HepG2 (cell line): ENCODE measurements around the gene VAPB. TPM values are rescaled to one million over a fixed set of nuclear protein-coding genes. Genes with fewer than 3 reads are reported as not detected.

ENCODE experiments used
- ATAC-seq: fragments of 200-7000 bp; cut with Tn5 transposase; 3 replicates; pipeline ENCODE4 v1.9.1; 2020; ENCODE audit warnings: mild to moderate bottlenecking, moderate library complexity
- BruUV-seq: library from RNA; stranded (reverse); fragments of 400-500 nt; replicated peaks from 2 replicates; lab custom pipeline; 2021; lab: Mats Ljungman, UMichigan
- CTCF ChIA-PET: fragments of 300-600 bp; formaldehyde crosslinking; extraction: SDS; loops from one replicate; lab custom pipeline; 2021; ENCODE audit warnings: low total read pairs, inconsistent platforms, low intra/inter-chr PET ratio; lab: Yijun Ruan, JAX
- POLR2A ChIA-PET: fragments of 350-600 bp; sonication (Branson Sonifier 250); formaldehyde crosslinking; loops from one replicate; lab custom pipeline; 2020; ENCODE audit warnings: antibody characterized with exemption, inconsistent platforms; lab: Yijun Ruan, JAX
- DNase-seq: peaks from one replicate; pipeline ENCODE4 v3.0.0-alpha.2; 2015; ENCODE audit warnings: low spot score
- FAIRE-seq: peaks from 3 replicates; lab custom pipeline; 2011; peaks lifted over from hg19 to GRCh38; lab: Jason Lieb, UNC
- H2AFZ ChIP-seq: one replicate; pipeline ENCODE4 v1.6.1; 2011; ENCODE audit warnings: low read length, inconsistent platforms
- H3K27ac ChIP-seq: fragments of 300-600 bp; 3 replicates; pipeline ENCODE4 v1.8.0; 2011; ENCODE audit warnings: mixed run types, mild to moderate bottlenecking, mixed read lengths, low read length, inconsistent platforms; ENCODE audit not compliant: insufficient read depth; ENCODE audit errors: extremely low read length
- H3K27me3 ChIP-seq, 2 experiments: fragments of 200-600 bp in 1 of 2; 2 replicates in 1 of 2; 3 replicates in 1 of 2; pipeline versions ENCODE4 v1.6.0 to v1.8.0; 2011; ENCODE audit warnings: low read length in 2 of 2, mild to moderate bottlenecking in 2 of 2, moderate library complexity in 2 of 2, inconsistent platforms in 1 of 2; ENCODE audit not compliant: insufficient read depth in 2 of 2, control insufficient read depth in 1 of 2
- H3K36me3 ChIP-seq, 2 experiments: fragments of 200-600 bp in 1 of 2; replicated peaks in 1 of 2; 2 replicates in 1 of 2; 3 replicates in 1 of 2; pipeline versions ENCODE4 v1.5.1 to v1.8.0; 2011; ENCODE audit warnings: low read length in 2 of 2, inconsistent platforms in 1 of 2; ENCODE audit not compliant: insufficient read depth in 2 of 2, control insufficient read depth in 1 of 2
- H3K4me1 ChIP-seq: 2 replicates; pipeline ENCODE4 v1.5.1; 2012; ENCODE audit warnings: low read length, inconsistent platforms; ENCODE audit not compliant: insufficient read depth
- H3K4me2 ChIP-seq: 2 replicates; pipeline ENCODE4 v1.6.0; 2011; ENCODE audit warnings: low read depth, low read length, inconsistent platforms
- H3K4me3 ChIP-seq, 3 experiments: fragments of 200-600 bp in 1 of 3; sonication (generic), shearing (Covaris generic) in 1 of 3; replicated peaks in 1 of 3; 2 replicates each; pipeline ENCODE4 v1.5.1; 2011 to 2016; ENCODE audit warnings: low read length in 3 of 3, inconsistent platforms in 2 of 3, low read depth in 2 of 3, mild to moderate bottlenecking in 2 of 3, control low read depth in 1 of 3, mixed read lengths in 1 of 3; ENCODE audit not compliant: insufficient read depth in 1 of 3
- H3K79me2 ChIP-seq: one replicate; pipeline ENCODE4 v1.6.1; 2011; ENCODE audit warnings: low read length, inconsistent platforms; ENCODE audit not compliant: insufficient read depth
- H3K9ac ChIP-seq: 2 replicates; pipeline ENCODE4 v1.6.0; 2011; ENCODE audit warnings: mild to moderate bottlenecking, low read depth, low read length, inconsistent platforms; ENCODE audit not compliant: insufficient read depth
- H3K9me3 ChIP-seq: 2 replicates; pipeline ENCODE4 v1.5.1; 2012; ENCODE audit warnings: mild to moderate bottlenecking, low read length
- H4K20me1 ChIP-seq: 2 replicates; pipeline ENCODE4 v1.6.0; 2011; ENCODE audit warnings: inconsistent platforms, mild to moderate bottlenecking, low read length, moderate library complexity; ENCODE audit not compliant: insufficient read depth
- AGO2 ChIP-seq: fragments of 200-400 bp; formaldehyde crosslinking; optimal IDR thresholded peaks from 2 replicates; pipeline ENCODE3; 2017; ENCODE audit warnings: mild to moderate bottlenecking, low read depth, low read length, moderate library complexity
- ARID2 ChIP-seq: sonication (generic); formaldehyde crosslinking; IDR thresholded peaks from 2 replicates; pipeline ENCODE4 v1.8.1; 2022; ENCODE audit warnings: mild to moderate bottlenecking, missing genetic modification reagents, borderline replicate concordance
- ASH2L ChIP-seq: fragments of 300-600, 200-600 bp; sonication (generic); IDR thresholded peaks from 2 replicates; pipeline ENCODE4 v1.7.0; 2017; ENCODE audit warnings: low read depth, mild to moderate bottlenecking, moderate library complexity, mixed read lengths, low read length; ENCODE audit not compliant: insufficient read length
- ATRX ChIP-seq: sonication (generic); formaldehyde crosslinking; IDR thresholded peaks from 2 replicates; pipeline ENCODE4 v1.4.0; 2020; ENCODE audit warnings: missing genetic modification reagents, borderline replicate concordance
- CBFB ChIP-seq: sonication (generic); formaldehyde crosslinking; IDR thresholded peaks from 2 replicates; pipeline ENCODE4 v1.4.0; 2020; ENCODE audit warnings: missing genetic modification reagents
- GPN1 ChIP-seq: sonication (generic); formaldehyde crosslinking; IDR thresholded peaks from 2 replicates; pipeline ENCODE4 v1.5.1; 2020; ENCODE audit warnings: missing genetic modification reagents, borderline replicate concordance
- KLF12 ChIP-seq: sonication (generic); formaldehyde crosslinking; IDR thresholded peaks from 2 replicates; pipeline ENCODE4 v1.4.0; 2020; ENCODE audit warnings: missing genetic modification reagents, borderline replicate concordance
- MTF1 ChIP-seq: sonication (generic); formaldehyde crosslinking; IDR thresholded peaks from 2 replicates; pipeline ENCODE4 v1.5.0; 2020; ENCODE audit warnings: missing genetic modification reagents
- TCF7L2 ChIP-seq: IDR thresholded peaks from 2 replicates; pipeline ENCODE4 v1.6.1; 2011; ENCODE audit warnings: mild to moderate bottlenecking, low read depth, low read length, moderate library complexity
- ZNF773 ChIP-seq: sonication (generic); formaldehyde crosslinking; IDR thresholded peaks from 2 replicates; pipeline ENCODE4 v1.4.0; 2020; ENCODE audit warnings: missing genetic modification reagents, borderline replicate concordance
- ZNF782 ChIP-seq: sonication (generic); formaldehyde crosslinking; IDR thresholded peaks from 2 replicates; pipeline ENCODE4 v1.4.0; 2020; ENCODE audit warnings: missing genetic modification reagents, mild to moderate bottlenecking, borderline replicate concordance
- ZSCAN12 ChIP-seq: sonication (generic); formaldehyde crosslinking; IDR thresholded peaks from 2 replicates; pipeline ENCODE4 v1.9.0; 2021; ENCODE audit warnings: mild to moderate bottlenecking, missing genetic modification reagents
- WGBS: methylation state at CpG from one replicate; pipeline ENCODE4 v1.1.6; 2017; ENCODE audit warnings: low lambda C conversion rate; 5-methylcytosine and 5-hydroxymethylcytosine counted together
- in situ Hi-C: cut with HindIII; loops from 2 replicates; pipeline ENCODE4 v1.10.0; 2017; ENCODE audit warnings: low pct_unique_long_range_greater_than_20kb; ENCODE audit not compliant: extremely low pct_ligation_motif_present
- intact Hi-C: fragments of 100-400 bp; cut with micrococcal nuclease; formaldehyde crosslinking; loops from one replicate; pipeline ENCODE4 v1.10.0; 2022; ENCODE audit not compliant: unreplicated experiment
- polyA plus RNA-seq, 8 experiments: library from polyadenylated mRNA; depleted of rRNA in 3 of 8; stranded (reverse) in 7 of 8; unstranded in 1 of 8; fragments of >200 nt; fragmentation: Illumina TruSeq in 4 of 8; extraction: Trizol in 4 of 8; gene quantifications; 2 replicates each; pipeline versions ENCODE4 v1.2.1 to v1.2.3, GENCODE V29; 2011 to 2016; ENCODE audit warnings: low read depth in 4 of 8, missing spikeins in 1 of 8, mixed read lengths in 1 of 8; ENCODE audit not compliant: insufficient read depth in 1 of 8
- total RNA-seq, 5 experiments: library from RNA; depleted of rRNA; stranded (reverse); fragments of >200 nt; fragmentation: Illumina TruSeq; extraction: Trizol; gene quantifications; 2 replicates each; pipeline ENCODE4 v1.2.3, GENCODE V29; 2016; ENCODE audit warnings: low read depth in 1 of 5
- TF ChIP-seq, protein P1 (sequence below): IDR thresholded peaks from 2 replicates; pipeline ENCODE4 v1.6.1; 2016; ENCODE audit warnings: mild to moderate bottlenecking, missing biosample characterization, missing genetic modification reagents
- TF ChIP-seq, protein P2 (sequence below): sonication (generic); formaldehyde crosslinking; conservative IDR thresholded peaks from 2 replicates; pipeline ENCODE4 v1.8.0; 2022; ENCODE audit warnings: low read depth, missing genetic modification reagents
- TF ChIP-seq, protein P3 (sequence below): sonication (generic); formaldehyde crosslinking; conservative IDR thresholded peaks from 2 replicates; pipeline ENCODE4 v1.4.0; 2020; ENCODE audit warnings: missing genetic modification reagents

VAPB gene
- total and polyA plus RNA-seq, 2 of the 13 experiments (the other 11 are each of a cell fraction or from before 2014, with no cell fraction given) = 18.6 to 48.5 TPM

DNA sequence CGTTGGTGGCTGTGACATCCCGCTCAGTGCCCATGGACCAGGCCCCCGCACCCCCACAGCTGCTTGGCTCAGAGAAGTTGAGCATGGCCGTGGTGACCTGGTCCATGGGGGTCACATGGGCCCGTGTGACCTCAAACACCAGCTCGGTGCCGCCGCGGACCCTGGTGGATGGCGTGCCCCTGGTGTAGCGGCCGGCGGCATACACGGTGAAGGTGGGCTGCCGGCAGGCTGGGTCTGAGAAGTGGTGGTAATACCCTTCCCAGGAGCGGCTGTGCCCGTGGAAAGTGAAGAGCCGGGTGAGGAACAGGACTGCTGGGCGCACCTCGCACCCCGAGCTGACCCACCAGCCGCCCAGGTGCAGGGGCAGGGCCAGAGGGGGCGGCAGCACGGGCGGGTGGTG, 72.1 kb downstream of the VAPB start:
- in situ Hi-C loops (no loop called here), intact Hi-C loops (no loop called here)
- DNase-seq = no peak
- peak; percentile 69 for TF ChIP-seq AGO2
- no peak for TF ChIP-seq MTF1 (CRISPR knock-in tag)
- TF ChIP-seq, all 625 proteins: peak for 1
- no peak overlapping the region for H2AFZ ChIP-seq
- H3K79me2 ChIP-seq = no peaks in the 10 kb centered on the region
- no peak overlapping the region for H3K4me3 ChIP-seq
- H3K27me3 ChIP-seq = no peaks in the 10 kb centered on the region
- no peak overlapping the region for H3K4me2 ChIP-seq
- BruUV-seq = no TSS peak
- ChIA-PET CTCF (no interaction called here), POLR2A (no interaction called here)
- no peaks in the 10 kb centered on the region for H3K4me1 ChIP-seq
- no peaks in the 10 kb centered on the region for H3K9me3 ChIP-seq
- FAIRE-seq = no peak
- H3K36me3 ChIP-seq = no peaks in the 10 kb centered on the region
- H4K20me1 ChIP-seq = no peaks in the 10 kb centered on the region
- H3K9ac ChIP-seq = no peak overlapping the region
- H3K27ac ChIP-seq = no peak overlapping the region
- 78% methylated on average over 23 of the region's 25 CpGs for WGBS
- ATAC-seq = no peak; the same call in 2 of the 3 replicates

DNA sequence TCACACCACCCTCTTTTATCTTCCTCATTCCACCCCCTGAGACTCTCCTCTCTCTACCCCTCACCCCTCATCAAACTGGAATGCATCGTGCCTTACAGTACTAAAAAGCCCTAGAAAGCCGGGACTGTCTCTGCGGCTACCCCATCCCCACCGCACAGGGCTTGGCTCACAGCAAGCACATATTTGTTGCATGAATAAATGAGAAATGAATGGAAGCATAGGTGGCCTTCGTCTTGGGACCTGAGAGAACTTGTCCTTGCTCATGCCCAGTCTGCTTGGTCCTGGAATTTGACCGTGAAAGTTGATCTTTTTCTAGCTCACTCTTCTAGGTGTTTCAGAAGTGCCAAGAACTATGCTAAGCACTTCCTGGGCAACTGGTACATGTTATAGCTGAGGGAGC, 72.9 kb downstream of the VAPB start:
- no peak for DNase-seq
- FAIRE-seq = no peak
- Histone ChIP-seq H3K27ac (no peak overlapping the region), H3K79me2 (no peaks in the 10 kb centered on the region), H4K20me1 (no peaks in the 10 kb centered on the region), H3K4me3 (no peak overlapping the region), H3K9me3 (no peaks in the 10 kb centered on the region), H2AFZ (no peak overlapping the region), H3K4me1 (no peaks in the 10 kb centered on the region), H3K9ac (no peak overlapping the region), H3K36me3 (no peaks in the 10 kb centered on the region), H3K4me2 (no peak overlapping the region), H3K27me3 (no peaks in the 10 kb centered on the region)
- POLR2A ChIA-PET = no interaction called here
- intact Hi-C loops = no loop called here
- BruUV-seq = no TSS peak
- TF ChIP-seq CBFB (CRISPR knock-in tag) (no peak), ZNF782 (CRISPR knock-in tag) (no peak), GPN1 (CRISPR knock-in tag) (no peak), ZNF773 (no peak), ZSCAN12 (no peak), KLF12 (no peak), TCF7L2 (no peak), ASH2L (no peak), ARID2 (CRISPR knock-in tag) (no peak), ATRX (CRISPR knock-in tag) (no peak)
- TF ChIP-seq, protein P1, sequence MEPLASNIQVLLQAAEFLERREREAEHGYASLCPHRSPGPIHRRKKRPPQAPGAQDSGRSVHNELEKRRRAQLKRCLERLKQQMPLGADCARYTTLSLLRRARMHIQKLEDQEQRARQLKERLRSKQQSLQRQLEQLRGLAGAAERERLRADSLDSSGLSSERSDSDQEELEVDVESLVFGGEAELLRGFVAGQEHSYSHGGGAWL (CRISPR knock-in tag) = no peak
- TF ChIP-seq, protein P2, sequence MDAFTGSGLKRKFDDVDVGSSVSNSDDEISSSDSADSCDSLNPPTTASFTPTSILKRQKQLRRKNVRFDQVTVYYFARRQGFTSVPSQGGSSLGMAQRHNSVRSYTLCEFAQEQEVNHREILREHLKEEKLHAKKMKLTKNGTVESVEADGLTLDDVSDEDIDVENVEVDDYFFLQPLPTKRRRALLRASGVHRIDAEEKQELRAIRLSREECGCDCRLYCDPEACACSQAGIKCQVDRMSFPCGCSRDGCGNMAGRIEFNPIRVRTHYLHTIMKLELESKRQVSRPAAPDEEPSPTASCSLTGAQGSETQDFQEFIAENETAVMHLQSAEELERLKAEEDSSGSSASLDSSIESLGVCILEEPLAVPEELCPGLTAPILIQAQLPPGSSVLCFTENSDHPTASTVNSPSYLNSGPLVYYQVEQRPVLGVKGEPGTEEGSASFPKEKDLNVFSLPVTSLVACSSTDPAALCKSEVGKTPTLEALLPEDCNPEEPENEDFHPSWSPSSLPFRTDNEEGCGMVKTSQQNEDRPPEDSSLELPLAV = no peak
- TF ChIP-seq, protein P3, sequence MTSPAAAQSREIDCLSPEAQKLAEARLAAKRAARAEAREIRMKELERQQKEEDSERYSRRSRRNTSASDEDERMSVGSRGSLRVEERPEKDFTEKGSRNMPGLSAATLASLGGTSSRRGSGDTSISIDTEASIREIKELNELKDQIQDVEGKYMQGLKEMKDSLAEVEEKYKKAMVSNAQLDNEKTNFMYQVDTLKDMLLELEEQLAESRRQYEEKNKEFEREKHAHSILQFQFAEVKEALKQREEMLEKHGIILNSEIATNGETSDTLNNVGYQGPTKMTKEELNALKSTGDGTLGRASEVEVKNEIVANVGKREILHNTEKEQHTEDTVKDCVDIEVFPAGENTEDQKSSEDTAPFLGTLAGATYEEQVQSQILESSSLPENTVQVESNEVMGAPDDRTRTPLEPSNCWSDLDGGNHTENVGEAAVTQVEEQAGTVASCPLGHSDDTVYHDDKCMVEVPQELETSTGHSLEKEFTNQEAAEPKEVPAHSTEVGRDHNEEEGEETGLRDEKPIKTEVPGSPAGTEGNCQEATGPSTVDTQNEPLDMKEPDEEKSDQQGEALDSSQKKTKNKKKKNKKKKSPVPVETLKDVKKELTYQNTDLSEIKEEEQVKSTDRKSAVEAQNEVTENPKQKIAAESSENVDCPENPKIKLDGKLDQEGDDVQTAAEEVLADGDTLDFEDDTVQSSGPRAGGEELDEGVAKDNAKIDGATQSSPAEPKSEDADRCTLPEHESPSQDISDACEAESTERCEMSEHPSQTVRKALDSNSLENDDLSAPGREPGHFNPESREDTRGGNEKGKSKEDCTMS (CRISPR knock-in tag) = no peak
- CTCF ChIA-PET = no interaction called here
- no peak for ATAC-seq
- in situ Hi-C loops = no loop called here
- WGBS = 50% methylated on average over 6 of the region's 6 CpGs
